Astrocyte (in vitro differentiated cells and primary cell): ENCODE results near the gene ZMYND8. TPM values are rescaled to one million over a fixed set of nuclear protein-coding genes. Genes with fewer than 3 reads are reported as not detected.

Source experiments
- DNase-seq: peaks from one replicate; pipeline ENCODE4 v3.0.0-alpha.2; 2010; ENCODE audit warnings: low read depth
- FAIRE-seq: peaks from 2 replicates; lab custom pipeline; 2011; peaks lifted over from hg19 to GRCh38; lab: Jason Lieb, UNC
- H2AFZ ChIP-seq: 2 replicates; pipeline ENCODE4 v1.6.0; 2012; ENCODE audit warnings: low read depth, low read length, inconsistent platforms
- H3K27ac ChIP-seq: 2 replicates; pipeline ENCODE4 v1.5.1; 2011; ENCODE audit warnings: low read depth, low read length, inconsistent platforms
- H3K27me3 ChIP-seq: 2 replicates; pipeline ENCODE4 v1.6.0; 2011; ENCODE audit warnings: low read length, inconsistent platforms; ENCODE audit not compliant: insufficient read depth
- H3K36me3 ChIP-seq: 2 replicates; pipeline ENCODE4 v1.5.1; 2011; ENCODE audit warnings: low read length, inconsistent platforms; ENCODE audit not compliant: insufficient read depth
- H3K4me1 ChIP-seq: 2 replicates; pipeline ENCODE4 v1.5.1; 2011; ENCODE audit warnings: low read length, inconsistent platforms; ENCODE audit not compliant: insufficient read depth
- H3K4me2 ChIP-seq: 2 replicates; pipeline ENCODE4 v1.6.0; 2012; ENCODE audit warnings: low read length, inconsistent platforms
- H3K4me3 ChIP-seq: 2 replicates; pipeline ENCODE4 v1.5.1; 2011; ENCODE audit warnings: low read depth, mild to moderate bottlenecking, low read length, inconsistent platforms; ENCODE audit not compliant: insufficient read depth
- H3K79me2 ChIP-seq: 2 replicates; pipeline ENCODE4 v1.6.0; 2012; ENCODE audit warnings: mild to moderate bottlenecking, low read length, inconsistent platforms; ENCODE audit not compliant: insufficient read depth
- H3K9ac ChIP-seq: 2 replicates; pipeline ENCODE4 v1.6.0; 2012; ENCODE audit warnings: mild to moderate bottlenecking, low read length, inconsistent platforms
- H3K9me3 ChIP-seq: 2 replicates; pipeline ENCODE4 v1.5.1; 2012; ENCODE audit warnings: low read depth, mild to moderate bottlenecking, low read length, inconsistent platforms; ENCODE audit not compliant: insufficient read depth
- H4K20me1 ChIP-seq: 2 replicates; pipeline ENCODE4 v1.6.0; 2012; ENCODE audit warnings: low read length, inconsistent platforms; ENCODE audit not compliant: insufficient read depth
- H3K27ac Mint-ChIP-seq: one replicate; pipeline ENCODE4 v1.8.0; 2021; ENCODE audit warnings: mild to moderate bottlenecking, mixed read lengths; ENCODE audit not compliant: unreplicated experiment
- H3K27me3 Mint-ChIP-seq: one replicate; pipeline ENCODE4 v1.8.0; 2021; ENCODE audit warnings: low read depth, mixed read lengths; ENCODE audit not compliant: unreplicated experiment
- H3K36me3 Mint-ChIP-seq: one replicate; pipeline ENCODE4 v1.8.0; 2021; ENCODE audit warnings: low read depth, mixed read lengths; ENCODE audit not compliant: unreplicated experiment
- H3K4me1 Mint-ChIP-seq: one replicate; pipeline ENCODE4 v1.8.0; 2021; ENCODE audit warnings: low read depth, mixed read lengths; ENCODE audit not compliant: unreplicated experiment
- H3K4me3 Mint-ChIP-seq: one replicate; pipeline ENCODE4 v1.8.0; 2021; ENCODE audit warnings: mild to moderate bottlenecking, moderate library complexity, mixed read lengths; ENCODE audit not compliant: unreplicated experiment
- H3K9me3 Mint-ChIP-seq: one replicate; pipeline ENCODE4 v1.8.0; 2021; ENCODE audit warnings: mild to moderate bottlenecking, mixed read lengths; ENCODE audit not compliant: unreplicated experiment
- CTCF ChIP-seq: IDR thresholded peaks from 2 replicates; pipeline ENCODE4 v1.5.1; 2011; ENCODE audit warnings: low read depth, mild to moderate bottlenecking, inconsistent platforms, low read length, moderate library complexity; ENCODE audit not compliant: insufficient read depth
- EZH2 ChIP-seq: IDR thresholded peaks from 2 replicates; pipeline ENCODE4 v1.6.1; 2012; ENCODE audit warnings: mild to moderate bottlenecking, low read length, inconsistent platforms; ENCODE audit not compliant: insufficient read depth
- total RNA-seq: library from RNA; stranded (reverse); gene quantifications from 2 replicates; pipeline ENCODE4 v1.2.1, GENCODE V29; 2021

The ZMYND8 gene
- total RNA-seq, 1 donor from 2014 or later, result 45.8 TPM

- H3K27me3 Mint-ChIP-seq, result no peaks in the 10 kb centered on the region
These were observed 28.8 kb downstream of the ZMYND8 start for GRCh38 chr20:47327711-47328110.

GRCh38 chr20:47326658-47327268 is 29.7 kb downstream of the ZMYND8 start:
- H3K9me3 ChIP-seq, result no peaks in the 10 kb centered on the region
- no peaks in the 10 kb centered on the region for H3K36me3 ChIP-seq
- DNase-seq (peak; percentile 78), FAIRE-seq (no peak)
- peaks cover 25% of the 10 kb centered on the region for H3K4me1 Mint-ChIP-seq
- no peak overlapping the region for H3K4me3 ChIP-seq
- peak overlapping the region; percentile 84 for H3K27ac Mint-ChIP-seq
- H3K9ac ChIP-seq, result peak overlapping the region; percentile 61
- peak overlapping the region; percentile 40 for H3K4me2 ChIP-seq
- H3K4me1 ChIP-seq, result peaks cover 23% of the 10 kb centered on the region
- H3K9me3 Mint-ChIP-seq, result no peaks in the 10 kb centered on the region
- peak overlapping the region; percentile 16 for H3K4me3 Mint-ChIP-seq
- TF ChIP-seq CTCF (no peak), EZH2 (no peak)
- no peaks in the 10 kb centered on the region for H3K27me3 Mint-ChIP-seq
- H3K79me2 ChIP-seq, result peaks cover 74% of the 10 kb centered on the region
- H3K36me3 Mint-ChIP-seq, result peaks cover 13% of the 10 kb centered on the region
- H3K27ac ChIP-seq, result peak overlapping the region; percentile 87
- H4K20me1 ChIP-seq, result no peaks in the 10 kb centered on the region
- H2AFZ ChIP-seq, result no peak overlapping the region
- H3K27me3 ChIP-seq, result no peaks in the 10 kb centered on the region

More at GRCh38 chr20:47327711-47328110, 28.8 kb downstream of the ZMYND8 start:
- TF ChIP-seq EZH2 (no peak), CTCF (no peak)
- Histone ChIP-seq H3K9ac (no peak overlapping the region), H3K27me3 (no peaks in the 10 kb centered on the region), H3K79me2 (peaks cover 73% of the 10 kb centered on the region), H2AFZ (no peak overlapping the region), H4K20me1 (no peaks in the 10 kb centered on the region), H3K9me3 (no peaks in the 10 kb centered on the region), H3K27ac (no peak overlapping the region), H3K36me3 (no peaks in the 10 kb centered on the region), H3K4me1 (peaks cover 24% of the 10 kb centered on the region), H3K4me2 (no peak overlapping the region), H3K4me3 (no peak overlapping the region)
- no peak for FAIRE-seq
- H3K36me3 Mint-ChIP-seq, result peaks cover 13% of the 10 kb centered on the region
- H3K27ac Mint-ChIP-seq, result peak overlapping the region; percentile 36
- peaks cover 29% of the 10 kb centered on the region for H3K4me1 Mint-ChIP-seq
- no peak overlapping the region for H3K4me3 Mint-ChIP-seq
- H3K9me3 Mint-ChIP-seq, result no peaks in the 10 kb centered on the region
- DNase-seq, result no peak

- H3K36me3 ChIP-seq, result no peaks in the 10 kb centered on the region
- Mint-ChIP-seq H3K9me3 (no peaks in the 10 kb centered on the region), H3K27me3 (no peaks in the 10 kb centered on the region), H3K4me1 (peaks cover 19% of the 10 kb centered on the region), H3K36me3 (peaks cover 9% of the 10 kb centered on the region), H3K27ac (peak overlapping the region; percentile 68), H3K4me3 (no peak overlapping the region)
- H3K79me2 ChIP-seq, result peaks cover 74% of the 10 kb centered on the region
- DNase-seq (no peak), FAIRE-seq (no peak)
- no peak overlapping the region for H2AFZ ChIP-seq
- no peak overlapping the region for H3K4me2 ChIP-seq
- H3K9ac ChIP-seq, result no peak overlapping the region
- H3K4me1 ChIP-seq, result peaks cover 8% of the 10 kb centered on the region
- H3K27me3 ChIP-seq, result no peaks in the 10 kb centered on the region
- no peaks in the 10 kb centered on the region for H4K20me1 ChIP-seq
- TF ChIP-seq CTCF, result no peak
- no peak for TF ChIP-seq EZH2
- no peaks in the 10 kb centered on the region for H3K9me3 ChIP-seq
- H3K4me3 ChIP-seq, result no peak overlapping the region
- H3K27ac ChIP-seq, result no peak overlapping the region
These were observed 31.3 kb downstream of the ZMYND8 start for GRCh38 chr20:47325242-47325641.
